ENCODE data around the gene PGK2. TPM values are rescaled to one million over a fixed set of nuclear protein-coding genes. Genes with fewer than 3 reads are reported as not detected.

Gene PGK2
- not detected for polyA plus RNA-seq (2013, experiment 1 of 4)
- not detected for polyA plus RNA-seq (2013, experiment 2 of 4)
- not detected for polyA plus RNA-seq (2013, experiment 3 of 4)
- polyA plus RNA-seq (2013, experiment 4 of 4), result not detected

- Histone ChIP-seq H3K4me1 (ENCODE audit: control insufficient read depth, insufficient read depth, low read length) (no peaks in the 10 kb centered on the region), H3K36me3 (ENCODE audit: control insufficient read depth, insufficient read depth, low read length) (no peaks in the 10 kb centered on the region), H3K9me3 (ENCODE audit: control insufficient read depth, low read length) (no peaks in the 10 kb centered on the region), H3K27me3 (ENCODE audit: control insufficient read depth, insufficient read depth, low read length, poor library complexity, severe bottlenecking) (no peaks in the 10 kb centered on the region), H3K4me3 (ENCODE audit: insufficient read depth, low read depth, low read length) (no peak within 1 kb of the TSS), H3K27ac (ENCODE audit: insufficient read depth, low read depth, low read length, poor library complexity, severe bottlenecking) (no peak within 1 kb of the TSS)
- 85 to 90% methylated on average over 8 of the region's 8 CpGs for WGBS, 2 experiments
These were observed at the start of gene PGK2 for GRCh38 chr6:49787176-49787575. Gene PGK2 (minus strand): TSS chr6:49787285. CDS start chr6:49787187, 98 bp downstream.

- no peaks in the 10 kb centered on the region for H3K36me3 ChIP-seq (ENCODE audit: control insufficient read depth, insufficient read depth, low read length)
- H3K4me1 ChIP-seq (ENCODE audit: control insufficient read depth, insufficient read depth, low read length), result no peaks in the 10 kb centered on the region
- no peak overlapping the region for H3K4me3 ChIP-seq (ENCODE audit: insufficient read depth, low read depth, low read length)
- no peak overlapping the region for H3K27ac ChIP-seq (ENCODE audit: insufficient read depth, low read depth, low read length, poor library complexity, severe bottlenecking)
- no peaks in the 10 kb centered on the region for H3K9me3 ChIP-seq (ENCODE audit: control insufficient read depth, low read length)
- H3K27me3 ChIP-seq (ENCODE audit: control insufficient read depth, insufficient read depth, low read length, poor library complexity, severe bottlenecking), result no peaks in the 10 kb centered on the region
- WGBS, 2 experiments, result 90 to 91% methylated on average over 2 to 3 of the region's 3 CpGs
These were observed 48.1 kb upstream of the PGK2 start for GRCh38 chr6:49835140-49835539.

- H3K4me3 ChIP-seq (ENCODE audit: insufficient read depth, low read depth, low read length), result no peak overlapping the region
- no peaks in the 10 kb centered on the region for H3K36me3 ChIP-seq (ENCODE audit: control insufficient read depth, insufficient read depth, low read length)
- H3K9me3 ChIP-seq (ENCODE audit: control insufficient read depth, low read length), result no peaks in the 10 kb centered on the region
- no peaks in the 10 kb centered on the region for H3K4me1 ChIP-seq (ENCODE audit: control insufficient read depth, insufficient read depth, low read length)
- no peak overlapping the region for H3K27ac ChIP-seq (ENCODE audit: insufficient read depth, low read depth, low read length, poor library complexity, severe bottlenecking)
- no peaks in the 10 kb centered on the region for H3K27me3 ChIP-seq (ENCODE audit: control insufficient read depth, insufficient read depth, low read length, poor library complexity, severe bottlenecking)
- WGBS, 2 experiments, result 88% methylated on average over 1 of the region's 1 CpG; no CpG with 5 or more reads in 1 of the 2 experiments
These were observed 46.3 kb upstream of the PGK2 start for GRCh38 chr6:49833386-49833785.

GRCh38 chr6:49826743-49827406, 39.8 kb upstream of the PGK2 start:
- H3K4me1 ChIP-seq (ENCODE audit: control insufficient read depth, insufficient read depth, low read length), result no peaks in the 10 kb centered on the region
- no peak overlapping the region for H3K4me3 ChIP-seq (ENCODE audit: insufficient read depth, low read depth, low read length)
- WGBS, 2 experiments, result 80 to 90% methylated on average over 2 to 5 of the region's 5 CpGs
- no peaks in the 10 kb centered on the region for H3K36me3 ChIP-seq (ENCODE audit: control insufficient read depth, insufficient read depth, low read length)
- H3K27me3 ChIP-seq (ENCODE audit: control insufficient read depth, insufficient read depth, low read length, poor library complexity, severe bottlenecking), result no peaks in the 10 kb centered on the region
- H3K9me3 ChIP-seq (ENCODE audit: control insufficient read depth, low read length), result no peaks in the 10 kb centered on the region
- H3K27ac ChIP-seq (ENCODE audit: insufficient read depth, low read depth, low read length, poor library complexity, severe bottlenecking), result no peak overlapping the region

- Histone ChIP-seq H3K27me3 (ENCODE audit: control insufficient read depth, insufficient read depth, low read length, poor library complexity, severe bottlenecking) (no peaks in the 10 kb centered on the region), H3K36me3 (ENCODE audit: control insufficient read depth, insufficient read depth, low read length) (no peaks in the 10 kb centered on the region), H3K4me3 (ENCODE audit: insufficient read depth, low read depth, low read length) (no peak overlapping the region), H3K4me1 (ENCODE audit: control insufficient read depth, insufficient read depth, low read length) (no peaks in the 10 kb centered on the region), H3K27ac (ENCODE audit: insufficient read depth, low read depth, low read length, poor library complexity, severe bottlenecking) (no peak overlapping the region), H3K9me3 (ENCODE audit: control insufficient read depth, low read length) (no peaks in the 10 kb centered on the region)
- WGBS, 2 experiments, result 95 to 96% methylated on average over 2 of the region's 2 CpGs
These were observed 28.1 kb upstream of the PGK2 start for GRCh38 chr6:49815166-49815565.

- Histone ChIP-seq H3K27ac (ENCODE audit: insufficient read depth, low read depth, low read length, poor library complexity, severe bottlenecking) (no peak overlapping the region), H3K4me1 (ENCODE audit: control insufficient read depth, insufficient read depth, low read length) (no peaks in the 10 kb centered on the region), H3K4me3 (ENCODE audit: insufficient read depth, low read depth, low read length) (no peak overlapping the region), H3K27me3 (ENCODE audit: control insufficient read depth, insufficient read depth, low read length, poor library complexity, severe bottlenecking) (no peaks in the 10 kb centered on the region), H3K36me3 (ENCODE audit: control insufficient read depth, insufficient read depth, low read length) (no peaks in the 10 kb centered on the region), H3K9me3 (ENCODE audit: control insufficient read depth, low read length) (no peaks in the 10 kb centered on the region)
- WGBS, 2 experiments, result 87 to 92% methylated on average over 2 of the region's 2 CpGs
These were observed 26.2 kb upstream of the PGK2 start for GRCh38 chr6:49813248-49813647.

- Histone ChIP-seq H3K36me3 (ENCODE audit: control insufficient read depth, insufficient read depth, low read length) (no peaks in the 10 kb centered on the region), H3K27ac (ENCODE audit: insufficient read depth, low read depth, low read length, poor library complexity, severe bottlenecking) (no peak overlapping the region), H3K27me3 (ENCODE audit: control insufficient read depth, insufficient read depth, low read length, poor library complexity, severe bottlenecking) (no peaks in the 10 kb centered on the region), H3K9me3 (ENCODE audit: control insufficient read depth, low read length) (no peaks in the 10 kb centered on the region), H3K4me1 (ENCODE audit: control insufficient read depth, insufficient read depth, low read length) (no peaks in the 10 kb centered on the region), H3K4me3 (ENCODE audit: insufficient read depth, low read depth, low read length) (no peak overlapping the region)
- WGBS, 2 experiments, result 92 to 94% methylated on average over 4 of the region's 4 CpGs
These were observed 19.1 kb upstream of the PGK2 start for GRCh38 chr6:49806145-49806544.

GRCh38 chr6:49805246-49805645, 18.2 kb upstream of the PGK2 start:
- H3K4me3 ChIP-seq (ENCODE audit: insufficient read depth, low read depth, low read length), result no peak overlapping the region
- WGBS, 2 experiments, result 87 to 91% methylated on average over 3 of the region's 3 CpGs
- H3K4me1 ChIP-seq (ENCODE audit: control insufficient read depth, insufficient read depth, low read length), result no peaks in the 10 kb centered on the region
- no peak overlapping the region for H3K27ac ChIP-seq (ENCODE audit: insufficient read depth, low read depth, low read length, poor library complexity, severe bottlenecking)
- no peaks in the 10 kb centered on the region for H3K36me3 ChIP-seq (ENCODE audit: control insufficient read depth, insufficient read depth, low read length)
- H3K27me3 ChIP-seq (ENCODE audit: control insufficient read depth, insufficient read depth, low read length, poor library complexity, severe bottlenecking), result no peaks in the 10 kb centered on the region
- H3K9me3 ChIP-seq (ENCODE audit: control insufficient read depth, low read length), result no peaks in the 10 kb centered on the region

GRCh38 chr6:49801525-49801924, 14.4 kb upstream of the PGK2 start:
- Histone ChIP-seq H3K36me3 (ENCODE audit: control insufficient read depth, insufficient read depth, low read length) (no peaks in the 10 kb centered on the region), H3K4me3 (ENCODE audit: insufficient read depth, low read depth, low read length) (no peak overlapping the region), H3K27ac (ENCODE audit: insufficient read depth, low read depth, low read length, poor library complexity, severe bottlenecking) (no peak overlapping the region), H3K27me3 (ENCODE audit: control insufficient read depth, insufficient read depth, low read length, poor library complexity, severe bottlenecking) (no peaks in the 10 kb centered on the region), H3K4me1 (ENCODE audit: control insufficient read depth, insufficient read depth, low read length) (no peaks in the 10 kb centered on the region), H3K9me3 (ENCODE audit: control insufficient read depth, low read length) (no peaks in the 10 kb centered on the region)
- WGBS, 2 experiments, result 89 to 98% methylated on average over 6 to 8 of the region's 8 CpGs

- Histone ChIP-seq H3K9me3 (ENCODE audit: control insufficient read depth, low read length) (no peaks in the 10 kb centered on the region), H3K4me1 (ENCODE audit: control insufficient read depth, insufficient read depth, low read length) (no peaks in the 10 kb centered on the region), H3K36me3 (ENCODE audit: control insufficient read depth, insufficient read depth, low read length) (no peaks in the 10 kb centered on the region), H3K27me3 (ENCODE audit: control insufficient read depth, insufficient read depth, low read length, poor library complexity, severe bottlenecking) (no peaks in the 10 kb centered on the region), H3K27ac (ENCODE audit: insufficient read depth, low read depth, low read length, poor library complexity, severe bottlenecking) (no peak overlapping the region), H3K4me3 (ENCODE audit: insufficient read depth, low read depth, low read length) (no peak overlapping the region)
- WGBS, 2 experiments, result 89 to 100% methylated on average over 1 of the region's 1 CpG
These were observed 12.0 kb upstream of the PGK2 start for GRCh38 chr6:49799090-49799489.

All from ectodermal cell (in vitro differentiated cells).